PC-9 (cell line): ENCODE results near the gene MCC. TPM values are rescaled to one million over a fixed set of nuclear protein-coding genes. Genes with fewer than 3 reads are reported as not detected.
A peak's percentile ranks its signal among the peaks of the same experiment; 100 is the strongest.

Experiments
- BruUV-seq: library from RNA; stranded (reverse); fragments of 400-500 nt; replicated peaks from 2 replicates; lab custom pipeline; 2021; lab: Mats Ljungman, UMichigan
- CTCF ChIA-PET: fragments of 300-600 bp; sonication (Branson Sonifier 250); formaldehyde crosslinking; loops from one replicate; lab custom pipeline; 2022; ENCODE audit warnings: antibody characterized with exemption; lab: Charles Lee
- POLR2A ChIA-PET: fragments of 300-600 bp; sonication (Branson Sonifier 250); formaldehyde crosslinking; loops from one replicate; lab custom pipeline; 2022; ENCODE audit warnings: antibody characterized with exemption; ENCODE audit not compliant: unreplicated experiment; lab: Charles Lee
- DNase-seq, 2 experiments: peaks; one replicate each; pipeline versions ENCODE4 v3.0.0 to v3.0.0-alpha.2; 2015 to 2022; ENCODE audit warnings: mixed read lengths in 1 of 2
- H2AFZ ChIP-seq: fragments of 200-600 bp; sonication (generic); 2 replicates; pipeline ENCODE4 v1.8.1; 2017; ENCODE audit warnings: antibody characterized with exemption
- H3F3A ChIP-seq: fragments of 200-600 bp; sonication (generic); 2 replicates; pipeline ENCODE4 v1.8.1; 2017; ENCODE audit warnings: antibody characterized with exemption, mild to moderate bottlenecking, low read depth; ENCODE audit not compliant: insufficient read depth
- H3K27ac ChIP-seq: fragments of 200-600 bp; sonication (generic); 2 replicates; pipeline ENCODE4 v1.6.1; 2016; ENCODE audit warnings: mixed run types
- H3K27me3 ChIP-seq: fragments of 200-600 bp; sonication (generic); 2 replicates; pipeline ENCODE4 v1.6.1; 2016; ENCODE audit warnings: low read depth, mixed run types; ENCODE audit not compliant: insufficient read depth
- H3K36me3 ChIP-seq: fragments of 200-600 bp; sonication (generic); 2 replicates; pipeline ENCODE4 v1.6.1; 2016; ENCODE audit warnings: low read depth, mixed run types
- H3K4me1 ChIP-seq: fragments of 200-600 bp; sonication (generic); replicated peaks from 2 replicates; pipeline ENCODE4 v1.6.1; 2016; ENCODE audit warnings: mixed run types; ENCODE audit not compliant: insufficient read depth
- H3K4me2 ChIP-seq: fragments of 200-600 bp; sonication (generic); 2 replicates; pipeline ENCODE4 v1.6.1; 2017; ENCODE audit warnings: mixed run types
- H3K4me3 ChIP-seq: fragments of 200-600 bp; sonication (generic); 2 replicates; pipeline ENCODE4 v1.6.1; 2016; ENCODE audit warnings: mixed run types
- H3K79me2 ChIP-seq: fragments of 200-600 bp; sonication (generic); 2 replicates; pipeline ENCODE4 v1.6.1; 2017; ENCODE audit warnings: low read depth, mixed run types
- H3K9me2 ChIP-seq: fragments of 200-600 bp; sonication (generic); 2 replicates; pipeline ENCODE4 v1.8.1; 2017; ENCODE audit warnings: mild to moderate bottlenecking; ENCODE audit not compliant: insufficient read depth
- H3K9me3 ChIP-seq: fragments of 200-600 bp; sonication (generic); 2 replicates; pipeline ENCODE4 v1.8.1; 2016; ENCODE audit warnings: low read depth; ENCODE audit not compliant: insufficient read depth
- H4K20me1 ChIP-seq: fragments of 200-600 bp; sonication (generic); 2 replicates; pipeline ENCODE4 v1.8.1; 2017; ENCODE audit not compliant: insufficient read depth
- CTCF ChIP-seq: fragments of 200-600 bp; sonication (generic); conservative IDR thresholded peaks from 2 replicates; pipeline ENCODE4 v1.6.1; 2017; ENCODE audit warnings: mixed run types, antibody characterized with exemption, mild to moderate bottlenecking, moderate library complexity
- EZH2 ChIP-seq: fragments of 200-600 bp; sonication (generic); IDR thresholded peaks from 2 replicates; pipeline ENCODE4 v1.8.0; 2017; ENCODE audit warnings: antibody characterized with exemption, low read depth
- intact Hi-C: fragments of 100-400 bp; cut with micrococcal nuclease; formaldehyde crosslinking; loops from one replicate; pipeline ENCODE4 v1.10.0; 2022; ENCODE audit not compliant: unreplicated experiment
- total RNA-seq: library from RNA; stranded (reverse); gene quantifications from 2 replicates; pipeline ENCODE4 v1.2.3, GENCODE V29; 2021

The MCC gene
- total RNA-seq, 1 experiment from 2014 or later: 2.5 TPM

GRCh38 chr5:113330533-113331208, 157.6 kb downstream of the MCC start:
- H3F3A ChIP-seq: no peaks in the 10 kb centered on the region
- CTCF ChIA-PET: interaction anchor here (0.6 kb wide), 1 partner anchor 296 kb away, joined by 3 read pairs; no protein-coding TSS in a partner anchor
- no peaks in the 10 kb centered on the region for H3K27me3 ChIP-seq
- DNase-seq: peak in 1 of 2 experiments; percentile 49
- no peak overlapping the region for H2AFZ ChIP-seq
- no peak overlapping the region for H3K4me2 ChIP-seq
- H3K4me3 ChIP-seq: no peak overlapping the region
- no peaks in the 10 kb centered on the region for H3K9me3 ChIP-seq
- H3K36me3 ChIP-seq: no peaks in the 10 kb centered on the region
- POLR2A ChIA-PET: interaction anchor here (0.7 kb wide), 2 partner anchors 19 to 36 kb away, joined by 3 read pairs; no protein-coding TSS in a partner anchor
- no peaks in the 10 kb centered on the region for H3K4me1 ChIP-seq
- intact Hi-C loops: loop anchor here (1.0 kb wide), 1 partner anchor 334 kb away; no protein-coding TSS in a partner anchor
- H3K27ac ChIP-seq: no peak overlapping the region
- H4K20me1 ChIP-seq: no peaks in the 10 kb centered on the region
- H3K79me2 ChIP-seq: no peaks in the 10 kb centered on the region
- no TSS peak for BruUV-seq
- TF ChIP-seq EZH2: no peak
- TF ChIP-seq CTCF: peak; percentile 64
- no peaks in the 10 kb centered on the region for H3K9me2 ChIP-seq

GRCh38 chr5:113329981-113330380, 158.3 kb downstream of the MCC start:
- H2AFZ ChIP-seq: no peak overlapping the region
- no peaks in the 10 kb centered on the region for H3K36me3 ChIP-seq
- no peak overlapping the region for H3K4me3 ChIP-seq
- H3F3A ChIP-seq: no peaks in the 10 kb centered on the region
- TF ChIP-seq EZH2 (no peak), CTCF (no peak)
- H3K27me3 ChIP-seq: no peaks in the 10 kb centered on the region
- ChIA-PET CTCF (no interaction called here), POLR2A (interaction anchor here (0.7 kb wide), 1 partner anchor 35 kb away, joined by 3 read pairs; no protein-coding TSS in a partner anchor)
- H3K9me2 ChIP-seq: no peaks in the 10 kb centered on the region
- H3K79me2 ChIP-seq: no peaks in the 10 kb centered on the region
- no peak for DNase-seq
- H3K4me1 ChIP-seq: no peaks in the 10 kb centered on the region
- no peak overlapping the region for H3K4me2 ChIP-seq
- intact Hi-C loops: loop anchor here (1.0 kb wide), 1 partner anchor 334 kb away; no protein-coding TSS in a partner anchor
- H3K9me3 ChIP-seq: no peaks in the 10 kb centered on the region
- no TSS peak for BruUV-seq
- no peaks in the 10 kb centered on the region for H4K20me1 ChIP-seq
- no peak overlapping the region for H3K27ac ChIP-seq

GRCh38 chr5:113325054-113325453, 163.2 kb downstream of the MCC start:
- no TSS peak for BruUV-seq
- no peaks in the 10 kb centered on the region for H3K79me2 ChIP-seq
- no peaks in the 10 kb centered on the region for H3K9me2 ChIP-seq
- TF ChIP-seq EZH2 (no peak), CTCF (no peak)
- H3K27me3 ChIP-seq: no peaks in the 10 kb centered on the region
- no peak overlapping the region for H3K4me2 ChIP-seq
- no peak overlapping the region for H3K27ac ChIP-seq
- no peak overlapping the region for H2AFZ ChIP-seq
- no peaks in the 10 kb centered on the region for H3K36me3 ChIP-seq
- intact Hi-C loops: no loop called here
- H3K4me1 ChIP-seq: no peaks in the 10 kb centered on the region
- DNase-seq: no peak
- ChIA-PET POLR2A (no interaction called here), CTCF (no interaction called here)
- H3F3A ChIP-seq: no peaks in the 10 kb centered on the region
- H3K9me3 ChIP-seq: no peaks in the 10 kb centered on the region
- H3K4me3 ChIP-seq: no peak overlapping the region
- no peaks in the 10 kb centered on the region for H4K20me1 ChIP-seq
